ENCODE data around the gene NBEA.

NBEA gene

GRCh38 chr13:35455022-35455421, 513.0 kb downstream of the NBEA start:
- TF ChIP-seq CTCF (IDR thresholded peaks at IDR 0.05) = no peak

GRCh38 chr13:35457258-35457657, 515.2 kb downstream of the NBEA start:
- no peak for TF ChIP-seq CTCF (IDR thresholded peaks at IDR 0.05)

GRCh38 chr13:35460061-35460460, 518.0 kb downstream of the NBEA start:
- TF ChIP-seq CTCF (IDR thresholded peaks at IDR 0.05) = no peak

DNA sequence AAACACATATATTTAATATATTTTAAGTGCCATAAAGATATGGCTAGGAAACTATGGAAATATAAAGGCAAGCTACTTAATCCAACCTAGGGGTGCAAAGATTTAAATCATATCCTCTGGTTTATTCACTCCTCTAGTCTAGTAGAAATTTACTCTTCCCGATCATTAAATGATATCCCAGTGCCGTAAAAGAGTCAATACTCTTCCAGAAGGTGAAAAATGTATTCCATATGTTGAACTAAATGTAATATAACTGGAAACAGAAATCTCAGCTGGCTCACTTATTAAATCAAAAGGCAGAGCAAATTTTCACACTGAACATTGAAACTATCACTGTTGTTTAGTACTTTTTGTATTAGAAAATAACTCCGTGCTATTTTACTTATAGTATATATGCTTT, 523.3 kb downstream of the NBEA start:
- TF ChIP-seq CTCF (IDR thresholded peaks at IDR 0.05) = no peak

GRCh38 chr13:35468195-35468594, 526.1 kb downstream of the NBEA start:
- TF ChIP-seq CTCF (IDR thresholded peaks at IDR 0.05) = no peak

DNA sequence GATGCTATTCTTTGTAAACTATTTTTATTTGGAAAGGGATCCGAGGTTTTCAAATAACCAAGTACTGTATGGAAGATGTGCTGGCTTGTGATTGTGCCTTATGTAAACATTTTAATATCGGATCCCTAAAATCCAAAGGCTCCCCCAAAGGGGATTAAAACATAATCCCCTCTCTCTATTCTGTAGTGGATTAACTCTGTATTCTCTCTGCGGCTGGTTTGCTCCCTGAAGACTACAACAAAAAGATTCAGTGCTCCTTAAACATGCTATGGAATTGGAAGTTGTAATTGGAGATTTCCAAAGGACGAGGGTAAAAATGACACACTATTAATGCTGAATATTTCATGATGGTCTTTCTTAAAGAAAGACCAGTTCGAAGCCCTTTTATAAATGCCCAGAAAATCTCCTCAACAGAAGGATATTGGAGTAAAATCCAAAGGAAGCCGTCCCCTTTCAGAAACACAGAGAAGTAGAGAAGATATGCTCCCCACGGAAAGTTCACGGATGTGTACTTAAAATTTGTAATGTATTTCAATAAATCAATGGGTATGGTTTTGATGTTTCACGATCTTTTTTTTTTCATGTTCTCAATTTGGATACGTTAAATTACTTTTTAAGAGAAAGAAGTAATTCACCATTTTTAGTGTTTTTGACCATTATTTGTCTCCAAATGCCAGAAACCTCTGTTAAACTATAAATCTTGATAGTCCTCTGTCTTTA, 527.9 kb downstream of the NBEA start:
- TF ChIP-seq CTCF (IDR thresholded peaks at IDR 0.05) = no peak

- TF ChIP-seq CTCF (IDR thresholded peaks at IDR 0.05) = no peak
Observed at GRCh38 chr13:35470671-35471661, 528.9 kb downstream of the NBEA start.

Measured in LNCAP (cell line).